NOMO-1 treated with dmso at 0.1 percent for 144 hours (cell line): Measurements from ENCODE around the gene MED15.
"Not testable (repeated sequence)": the region's sequence is repeated elsewhere in the genome, so short reads cannot be mapped to it uniquely, and the experiment has no call there.

ENCODE experiments used
- DNase-seq: peaks from one replicate; lab custom pipeline; 2025; ENCODE audit not compliant: unreplicated experiment; lab: John Stamatoyannopoulos, UW

The MED15 gene

DNA sequence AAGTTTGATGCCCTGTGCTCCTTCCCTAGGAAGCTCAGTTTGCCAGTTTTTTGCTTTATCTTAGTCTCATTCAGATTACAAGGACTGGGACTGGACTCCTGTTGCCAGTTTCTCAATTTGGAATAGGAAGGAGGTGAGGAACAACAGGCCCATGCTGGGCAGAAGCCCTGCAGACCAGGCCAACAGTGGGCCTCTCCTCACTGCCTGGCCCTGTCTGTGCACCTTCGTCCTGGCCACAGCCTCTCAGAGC, 23.7 kb downstream of the MED15 start:
- no peak for DNase-seq

DNA sequence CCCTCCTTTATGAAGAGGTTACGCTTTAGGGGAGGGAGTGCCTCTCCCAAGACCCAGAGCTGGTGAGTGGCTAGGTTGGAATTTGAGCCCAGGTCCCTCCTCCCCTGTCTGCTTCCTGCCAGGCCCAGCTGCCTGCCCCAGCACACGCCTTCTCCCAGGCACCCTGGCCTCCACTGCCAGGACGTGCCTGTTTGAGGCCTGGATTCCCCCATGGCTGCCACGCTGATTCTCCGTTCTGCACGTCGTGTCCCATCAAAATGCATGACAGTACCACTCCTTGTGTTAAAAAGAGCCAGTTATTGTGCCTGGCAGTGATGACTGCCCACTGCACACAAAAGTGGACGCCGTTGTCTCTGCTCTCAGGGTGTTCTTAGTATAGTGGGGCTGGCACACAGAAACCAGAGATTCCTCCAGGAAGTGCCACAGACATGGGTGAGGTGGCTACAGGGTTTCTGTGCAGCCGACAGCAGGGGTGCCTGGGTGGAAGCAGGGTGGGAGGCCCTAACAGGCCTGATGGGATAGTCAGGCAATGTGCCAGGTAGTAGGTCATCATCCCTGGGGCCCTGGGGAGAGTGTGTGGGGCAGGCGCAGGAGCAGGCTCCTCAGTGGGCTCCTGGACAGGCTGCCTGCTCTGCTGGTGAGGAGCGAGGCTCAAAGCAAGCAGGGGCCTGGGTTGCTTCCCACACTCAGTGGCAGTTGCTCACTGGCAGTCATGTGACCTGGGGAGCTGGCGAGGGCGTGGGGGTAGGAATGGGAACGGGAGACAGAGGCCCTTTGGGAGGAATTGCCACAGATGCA, 24.2 kb downstream of the MED15 start:
- no peak for DNase-seq

DNA sequence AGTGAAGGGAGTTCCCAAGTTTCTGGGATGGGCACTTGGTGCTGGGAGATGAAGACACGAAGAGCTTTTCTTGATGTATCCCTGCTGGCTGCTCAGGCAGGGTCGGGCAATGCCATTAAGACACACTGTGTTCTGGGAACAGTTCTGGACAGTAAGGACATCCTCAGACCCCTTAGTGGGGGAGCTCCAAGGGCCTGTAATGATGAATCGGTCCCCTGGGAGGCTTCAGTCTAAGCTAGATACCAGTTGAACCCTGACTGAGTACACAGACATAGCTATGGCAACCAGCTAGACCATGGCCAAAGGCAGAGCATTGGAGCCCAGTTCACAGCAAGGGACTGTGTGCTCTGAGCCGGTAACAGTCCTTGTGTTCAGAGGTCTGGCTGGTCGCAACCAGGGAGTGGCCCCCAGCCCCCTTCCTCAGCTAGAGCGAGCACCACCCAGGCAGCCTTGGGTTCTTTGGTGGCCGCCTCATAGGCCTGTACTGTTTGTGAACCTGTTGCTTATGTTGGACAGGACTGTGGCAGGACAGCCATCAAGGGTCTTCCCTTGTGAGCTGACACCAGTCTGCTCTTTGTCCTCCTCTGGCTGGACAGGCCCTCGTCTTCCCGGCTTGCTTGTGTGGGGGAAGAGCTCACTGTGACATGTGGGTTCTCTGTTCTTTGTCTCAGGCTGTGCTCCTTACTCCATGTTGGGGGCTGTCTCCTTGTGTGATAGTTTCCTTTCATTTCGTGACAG, 25.0 kb downstream of the MED15 start:
- no peak for DNase-seq

DNA sequence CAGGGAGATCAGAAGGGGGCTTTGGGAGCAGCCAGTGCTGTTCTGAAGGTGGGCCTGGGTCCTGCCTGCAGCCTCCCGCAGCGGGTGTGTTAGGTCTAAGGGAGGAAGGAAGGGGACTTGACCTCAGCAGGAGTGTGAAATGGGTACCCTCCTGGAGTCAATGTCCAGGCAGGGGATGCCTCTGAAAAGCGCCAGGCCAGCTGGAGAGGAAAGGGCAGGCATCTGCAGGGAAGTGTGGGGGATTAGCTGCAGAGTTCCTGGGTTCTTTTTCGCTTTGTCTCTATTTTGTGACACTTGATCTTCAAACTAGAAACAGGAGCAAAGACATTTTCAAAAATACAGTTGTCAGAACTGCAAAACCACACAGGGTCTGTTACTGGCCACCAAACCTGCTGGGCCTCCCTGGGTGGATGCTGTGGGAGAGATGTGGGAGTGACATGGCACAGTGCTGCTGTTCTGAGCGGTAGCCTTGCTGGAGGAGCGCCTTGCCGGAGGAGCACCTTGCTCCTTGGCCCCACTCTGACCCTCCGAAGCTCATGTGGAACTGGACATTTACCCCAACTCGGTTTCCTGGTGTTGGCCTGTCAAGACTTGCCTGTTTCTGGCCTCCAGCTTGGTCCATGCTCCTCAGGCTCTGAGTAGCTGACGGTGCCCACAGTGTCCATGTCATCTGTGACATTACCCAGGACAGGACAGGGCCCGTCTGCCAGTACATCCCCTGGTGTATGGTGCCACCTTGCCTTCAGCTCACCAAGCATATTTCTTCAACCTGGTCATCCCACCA, 25.9 kb downstream of the MED15 start:
- no peak for DNase-seq

DNA sequence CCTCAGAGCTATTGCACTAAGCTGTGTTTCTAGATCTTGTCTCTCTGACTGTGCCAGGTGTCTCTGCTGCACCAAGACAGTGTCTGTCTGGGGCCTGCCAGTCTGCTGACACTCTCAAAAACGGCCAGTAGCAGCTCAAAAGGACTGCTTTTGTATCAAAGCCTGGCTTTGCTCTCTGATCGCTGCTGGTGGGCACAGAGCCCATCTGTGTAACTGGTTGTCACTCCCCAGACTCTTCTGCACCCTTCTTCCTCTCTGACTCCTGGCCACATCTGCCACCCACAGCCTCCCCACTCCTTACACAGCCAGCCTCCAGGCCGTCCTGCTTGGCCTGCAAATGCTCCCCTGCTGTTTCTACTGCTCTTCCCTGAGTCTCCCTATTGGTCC, 26.5 kb downstream of the MED15 start:
- DNase-seq, result no peak

DNA sequence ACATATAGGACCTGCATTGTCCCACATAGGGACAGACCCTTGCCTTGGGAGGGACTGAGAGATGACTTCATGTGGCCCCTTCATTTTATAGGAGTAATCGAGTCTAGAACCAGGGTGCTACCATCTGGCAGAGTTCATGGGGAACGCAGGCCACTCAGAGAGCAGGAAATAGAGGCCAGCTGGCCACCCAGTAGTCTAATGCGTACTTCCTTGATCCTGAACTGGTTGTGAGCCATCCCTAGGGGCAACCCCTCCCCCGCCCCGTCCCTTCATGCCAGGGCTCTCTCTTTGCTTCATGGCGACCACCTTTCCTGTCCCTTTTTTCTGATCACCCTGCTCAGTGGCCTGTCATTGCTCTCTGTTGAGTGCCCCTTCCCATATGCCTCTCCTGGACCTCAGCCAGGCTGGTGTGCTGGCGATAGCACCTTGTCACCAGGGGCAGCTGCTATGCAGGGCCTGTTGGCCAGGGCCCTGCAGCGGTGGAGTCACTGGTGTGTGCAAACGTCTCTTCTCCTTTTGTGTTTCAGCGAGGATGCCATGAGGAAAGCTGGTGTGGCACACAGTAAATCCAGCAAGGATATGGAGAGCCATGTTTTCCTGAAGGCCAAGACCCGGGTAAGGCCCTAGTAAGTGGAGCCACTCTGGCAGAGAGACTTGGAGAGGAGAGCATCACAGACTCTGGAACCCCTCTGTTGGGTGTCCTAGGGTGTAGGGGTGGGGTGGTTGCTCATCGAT, 29.3 kb downstream of the MED15 start:
- DNase-seq, result no peak

DNA sequence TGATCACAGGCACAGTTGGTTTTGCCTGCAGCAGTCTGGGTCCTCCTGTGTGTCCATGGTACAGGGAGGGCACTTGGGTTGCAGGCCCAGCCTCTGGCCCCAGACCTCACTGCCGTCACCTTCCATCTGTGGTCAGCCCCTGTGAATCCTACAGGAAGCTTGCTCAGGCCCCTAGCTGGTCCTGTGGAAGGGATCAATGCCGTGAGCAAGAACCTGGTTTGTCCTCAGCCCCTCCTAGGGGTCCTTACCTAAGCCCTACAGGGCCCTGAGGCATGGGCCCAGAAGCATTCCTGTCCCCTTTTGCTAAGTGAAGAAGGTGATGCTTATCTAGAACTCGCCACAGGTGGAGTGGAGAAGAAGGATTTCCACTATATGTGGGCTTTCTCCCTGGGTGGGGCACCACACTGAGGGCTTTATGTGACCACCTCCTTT, 29.9 kb downstream of the MED15 start:
- DNase-seq, result no peak

DNA sequence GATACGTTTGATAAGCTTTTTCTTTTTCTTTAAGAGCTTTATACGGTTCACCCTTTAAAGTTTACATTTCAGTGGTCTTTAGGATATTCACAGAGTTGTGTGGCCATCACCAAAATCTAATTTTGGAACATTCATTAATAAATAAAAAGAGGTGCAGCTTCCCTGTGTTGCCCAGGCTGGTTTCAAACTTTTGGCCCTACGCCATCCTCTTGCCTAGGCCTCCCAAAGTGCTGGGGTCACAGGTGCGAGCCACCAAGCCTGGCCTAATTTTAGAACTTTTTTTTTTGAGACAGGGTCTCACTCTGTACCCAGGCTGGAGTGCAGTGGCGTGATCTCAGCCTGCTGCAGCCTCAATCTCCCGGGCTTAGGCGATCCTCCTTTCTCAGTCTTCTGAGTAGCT, 30.6 kb downstream of the MED15 start:
- DNase-seq, result no peak

DNA sequence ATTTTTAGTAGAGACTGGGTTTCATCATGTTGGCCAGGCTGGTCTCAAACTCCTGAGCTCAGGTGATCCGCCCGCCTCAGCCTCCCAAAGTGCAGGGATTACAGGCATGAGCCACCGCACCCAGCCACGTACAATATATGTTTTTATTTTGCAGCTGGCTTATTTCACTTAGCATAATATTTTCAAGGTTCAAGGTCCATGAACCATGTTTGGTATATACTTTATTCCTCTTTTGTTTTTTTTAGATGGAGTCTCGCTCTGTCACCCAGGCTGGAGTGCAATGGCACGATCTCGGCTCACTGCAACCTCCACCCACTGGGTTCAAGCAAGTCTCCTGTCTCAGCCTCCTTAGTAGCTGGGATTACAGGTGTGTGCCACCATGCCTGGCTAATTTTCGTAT, 31.5 kb downstream of the MED15 start:
- not testable (repeated sequence) for DNase-seq

DNA sequence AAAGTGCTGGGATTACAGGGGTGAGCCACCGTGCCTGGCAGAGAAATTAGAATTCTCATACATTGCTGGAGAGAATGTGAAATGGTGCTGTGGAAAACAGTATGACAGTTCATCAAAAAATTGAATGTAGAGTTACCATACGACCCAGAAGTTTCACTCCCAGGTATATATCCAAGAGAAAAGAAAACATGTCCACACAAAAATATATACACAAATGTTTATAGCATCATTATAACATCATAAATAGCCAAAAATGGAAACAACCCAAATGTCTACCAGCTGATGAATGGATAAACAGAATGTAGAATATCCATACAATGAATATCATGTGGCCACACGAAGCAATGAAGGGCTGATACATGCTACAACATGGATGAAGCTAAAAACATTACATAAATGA, 34.6 kb downstream of the MED15 start:
- DNase-seq, result no peak

DNA sequence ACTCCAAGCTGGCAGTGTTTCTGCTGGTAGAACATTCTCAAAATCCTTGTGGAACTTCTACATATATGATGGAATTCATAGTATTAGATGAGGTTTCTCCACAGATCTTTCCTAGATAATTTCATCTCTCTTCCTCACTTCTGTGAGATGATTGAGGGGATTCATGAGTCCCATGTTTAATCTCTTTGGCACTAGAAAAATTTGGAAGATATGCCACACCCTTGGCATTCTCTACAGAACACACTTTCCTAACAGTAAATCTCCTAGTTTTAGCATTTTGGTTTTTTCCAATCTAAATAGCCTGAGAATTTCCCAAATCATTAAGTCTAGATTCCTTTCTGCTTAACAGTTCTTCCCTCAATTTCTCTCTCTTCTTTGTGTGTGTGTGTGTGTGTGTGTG, 35.3 kb downstream of the MED15 start:
- no peak for DNase-seq

DNA sequence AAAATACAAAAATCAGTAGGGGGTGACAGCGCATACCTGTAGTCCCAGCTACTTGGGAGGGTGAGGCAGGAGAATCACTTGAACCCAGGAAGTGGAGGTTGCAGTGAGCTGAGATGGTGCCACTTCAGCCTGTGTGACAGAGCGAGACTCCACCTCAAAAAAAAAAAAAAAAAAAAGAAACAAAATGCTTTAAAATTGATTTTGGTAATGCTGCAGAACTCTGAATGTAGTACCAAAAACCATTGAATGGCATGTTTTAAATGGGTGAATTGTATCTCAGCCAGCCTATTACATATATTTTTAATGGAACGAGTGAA, 37.9 kb downstream of the MED15 start:
- not testable (repeated sequence) for DNase-seq

DNA sequence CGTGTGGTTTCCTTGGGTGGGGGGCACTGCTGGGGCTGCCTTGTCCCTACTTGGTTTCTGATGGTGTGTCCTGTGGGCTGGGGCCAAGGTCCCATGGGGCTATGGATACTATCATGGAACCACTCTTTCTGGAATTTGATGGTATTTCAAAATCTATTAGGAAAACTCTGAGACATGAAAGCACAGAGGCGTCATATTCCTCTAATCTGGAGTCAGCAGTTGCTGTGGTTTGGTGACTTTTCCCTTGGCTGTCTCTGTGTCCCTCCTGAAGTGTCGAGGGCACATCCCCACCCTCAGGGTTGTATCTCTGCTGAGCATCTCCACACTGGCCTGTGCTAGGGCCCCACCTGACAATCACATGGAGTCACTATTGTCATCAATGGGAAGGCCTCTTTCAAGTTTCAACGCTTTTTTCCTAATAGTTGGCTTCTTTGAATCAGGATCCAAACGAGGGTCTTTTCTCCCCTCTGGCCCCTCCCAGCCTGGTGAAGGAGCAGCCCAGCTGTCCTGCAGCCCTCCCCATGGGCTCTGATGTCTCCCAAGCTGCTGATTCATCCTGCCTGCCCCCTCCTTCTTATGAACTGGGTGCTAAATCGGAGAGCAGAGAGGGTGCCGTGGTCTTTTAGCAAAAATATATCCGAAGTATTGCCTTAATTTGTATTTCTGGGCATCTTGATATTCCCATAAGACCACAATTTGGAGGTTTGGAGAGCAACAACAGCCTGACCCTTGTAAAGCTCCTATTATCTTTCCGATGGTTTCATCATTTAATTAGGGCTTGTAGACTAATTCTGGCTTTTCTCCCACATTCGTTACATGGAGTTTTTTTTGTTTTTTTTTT, 38.5 kb downstream of the MED15 start:
- no peak for DNase-seq

DNA sequence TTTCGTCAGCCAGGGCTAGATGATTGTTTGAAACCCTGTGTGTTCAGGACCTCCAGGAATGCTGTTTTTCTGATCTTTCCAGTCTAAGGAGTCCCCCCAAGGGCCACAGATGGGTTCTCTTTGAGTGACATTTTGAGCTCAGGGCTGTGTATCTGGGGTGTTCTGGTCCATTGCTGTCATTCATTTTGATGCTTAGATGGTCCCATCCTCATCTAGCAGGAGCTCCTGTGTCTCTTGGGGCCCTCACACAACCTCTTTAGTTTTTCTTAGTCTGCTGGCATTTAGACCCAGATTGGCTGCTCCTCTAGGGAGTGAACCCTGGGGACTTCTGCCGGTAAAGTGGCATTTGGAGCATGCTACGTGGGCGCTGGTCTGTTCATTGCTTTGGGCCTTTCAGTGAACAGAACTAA, 39.1 kb downstream of the MED15 start:
- no peak for DNase-seq

DNA sequence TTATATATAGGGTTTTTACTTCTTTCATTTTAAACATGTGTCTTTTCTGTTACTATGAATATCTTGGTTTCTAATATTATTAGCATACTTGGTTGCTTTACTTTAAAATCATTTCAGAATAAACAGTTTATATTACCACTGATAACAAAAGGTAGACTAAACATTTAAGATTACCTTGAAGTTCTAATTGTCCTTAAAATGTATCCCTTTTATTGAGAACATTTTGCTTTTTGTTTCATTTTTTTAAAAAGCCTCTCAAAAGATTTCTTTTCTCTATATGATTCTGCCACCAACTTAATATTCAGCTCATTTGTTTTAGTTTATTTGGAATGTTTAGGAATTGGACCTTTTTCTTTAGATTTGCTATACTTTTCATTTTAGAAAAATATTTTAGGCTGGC, 39.6 kb downstream of the MED15 start:
- no peak for DNase-seq

DNA sequence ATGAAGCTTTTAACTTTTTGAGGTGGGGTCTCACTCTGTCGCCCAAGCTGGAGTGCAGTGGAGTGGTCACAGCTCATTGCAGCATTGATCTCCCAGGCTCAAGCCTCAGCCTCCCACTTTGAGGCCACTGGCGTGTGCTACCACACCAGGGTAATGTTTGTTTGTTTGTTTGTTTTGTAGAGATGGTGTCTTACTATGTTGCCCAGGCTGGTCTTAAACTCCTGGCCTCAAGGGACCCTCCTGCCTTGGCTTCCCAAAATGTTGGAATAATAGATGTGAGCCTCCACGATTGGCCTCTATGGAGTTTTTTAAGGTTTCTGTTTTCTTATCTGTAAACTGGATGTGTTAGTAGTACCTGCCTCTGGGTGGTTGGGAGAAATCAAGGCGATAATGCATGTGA, 41.4 kb downstream of the MED15 start:
- DNase-seq, result no peak

DNA sequence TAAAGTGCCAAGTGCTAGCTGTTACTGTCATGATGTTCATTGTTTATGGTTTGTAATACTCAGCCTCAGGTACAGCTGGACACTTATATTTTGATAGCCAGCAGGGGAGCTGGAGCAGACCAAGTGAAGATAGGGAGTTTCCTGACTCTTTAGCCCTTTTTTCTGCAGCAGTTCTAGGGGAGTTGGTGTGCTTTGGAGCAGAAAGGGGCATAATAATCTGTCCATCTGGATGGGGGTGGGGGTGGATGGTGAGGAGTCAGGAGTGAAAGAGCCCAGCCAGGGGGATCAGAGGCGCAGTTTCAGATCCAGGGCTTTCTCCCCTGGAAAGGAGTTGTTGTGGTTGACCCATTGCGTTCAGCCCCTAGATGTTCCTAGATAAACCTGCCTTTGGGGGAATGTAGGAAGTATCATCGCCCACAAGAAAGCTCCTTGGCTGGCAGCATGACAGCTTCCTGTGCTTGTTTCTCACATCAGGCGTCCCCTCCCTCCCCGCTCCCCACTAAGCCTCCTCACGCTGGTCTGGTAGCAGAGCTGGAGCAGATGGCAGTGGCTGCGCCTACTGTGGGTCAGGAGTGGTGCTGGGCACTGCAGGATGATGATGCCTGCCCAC, 41.9 kb downstream of the MED15 start:
- DNase-seq, result no peak

DNA sequence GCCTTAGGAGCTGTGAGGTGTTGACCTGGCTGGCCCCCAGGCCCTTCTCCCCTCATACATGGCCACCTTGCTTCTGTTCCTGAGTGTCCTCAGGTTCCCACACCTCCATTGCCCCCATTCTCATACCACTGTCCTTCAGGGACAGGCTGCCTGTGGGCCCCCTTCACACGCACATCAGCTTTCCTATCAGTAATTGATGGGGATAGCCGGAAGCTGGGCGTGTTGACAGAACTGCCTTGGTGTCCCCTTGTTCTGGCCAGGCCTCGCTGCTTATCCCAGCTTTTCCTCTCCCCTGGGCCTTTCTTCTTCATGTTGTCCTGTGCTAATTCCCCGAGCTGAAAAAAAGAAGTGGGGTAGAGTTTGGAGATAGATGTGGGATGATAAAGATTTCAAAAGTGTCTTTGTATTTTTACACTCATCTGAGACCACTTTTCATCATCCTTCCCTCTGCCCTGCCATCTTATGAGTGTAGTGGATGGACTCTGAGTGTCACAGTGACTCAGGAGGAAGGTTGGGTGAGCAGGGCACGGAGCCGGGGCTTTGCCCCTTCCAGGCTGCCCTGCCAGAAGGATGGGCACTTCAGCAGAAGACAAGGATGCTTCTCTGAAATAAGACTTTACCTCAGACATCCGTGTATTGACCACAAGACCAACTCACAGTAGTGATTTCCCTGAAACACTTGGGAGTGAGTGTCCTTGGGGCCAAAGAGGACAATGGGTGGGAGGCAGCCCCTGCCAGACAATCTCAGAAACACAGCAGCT, 42.8 kb downstream of the MED15 start:
- no peak for DNase-seq
